GM23338 (cell line): ENCODE measurements around the gene PNLIP.

Source experiments
- CREB1 ChIP-seq: fragments of 250-450 bp; sonication (Bioruptor Pico); IDR thresholded peaks from 2 replicates; pipeline ENCODE4 v1.5.0; 2020; ENCODE audit warnings: low read depth, mild to moderate bottlenecking, moderate library complexity
- EZH2 ChIP-seq: fragments of 200-600 bp; sonication (generic); IDR thresholded peaks from one replicate; pipeline ENCODE4 v1.8.0; 2017; ENCODE audit warnings: antibody characterized with exemption, mild to moderate bottlenecking, low read depth; ENCODE audit not compliant: unreplicated experiment
- POLR2AphosphoS5 ChIP-seq: IDR thresholded peaks from 2 replicates; pipeline ENCODE4 v1.6.1; 2016; ENCODE audit warnings: antibody characterized with exemption, low read depth
- TF ChIP-seq, protein P1 (sequence below), 2 experiments: fragments of 200-600 bp in 1 of 2; sonication (generic) in 1 of 2; conservative IDR thresholded peaks; 2 replicates each; pipeline versions ENCODE4 v1.5.1 to v1.6.1; 2016 to 2017; ENCODE audit warnings: antibody characterized with exemption in 2 of 2, low read depth in 2 of 2, mild to moderate bottlenecking in 2 of 2, moderate library complexity in 1 of 2

DNA sequence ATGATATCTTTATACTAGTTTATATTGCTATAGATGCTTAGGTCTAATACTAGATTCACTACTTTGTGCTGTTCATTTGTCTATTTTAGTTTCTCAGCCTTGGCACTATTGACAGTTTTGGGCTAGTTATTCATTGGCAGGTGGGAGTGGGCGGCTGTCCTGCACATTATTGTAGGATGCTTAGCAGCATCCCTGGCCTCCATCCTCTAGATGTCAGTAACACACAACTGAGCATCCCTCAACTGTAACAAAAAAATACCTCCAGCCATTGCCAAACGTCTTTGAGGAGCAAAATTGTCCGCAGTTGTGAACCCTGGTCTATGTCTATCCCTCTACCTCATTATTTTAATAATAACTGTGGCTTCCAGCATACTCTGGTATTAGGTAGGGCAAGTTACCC, 34.4 kb upstream of the PNLIP start:
- TF ChIP-seq, protein P1, sequence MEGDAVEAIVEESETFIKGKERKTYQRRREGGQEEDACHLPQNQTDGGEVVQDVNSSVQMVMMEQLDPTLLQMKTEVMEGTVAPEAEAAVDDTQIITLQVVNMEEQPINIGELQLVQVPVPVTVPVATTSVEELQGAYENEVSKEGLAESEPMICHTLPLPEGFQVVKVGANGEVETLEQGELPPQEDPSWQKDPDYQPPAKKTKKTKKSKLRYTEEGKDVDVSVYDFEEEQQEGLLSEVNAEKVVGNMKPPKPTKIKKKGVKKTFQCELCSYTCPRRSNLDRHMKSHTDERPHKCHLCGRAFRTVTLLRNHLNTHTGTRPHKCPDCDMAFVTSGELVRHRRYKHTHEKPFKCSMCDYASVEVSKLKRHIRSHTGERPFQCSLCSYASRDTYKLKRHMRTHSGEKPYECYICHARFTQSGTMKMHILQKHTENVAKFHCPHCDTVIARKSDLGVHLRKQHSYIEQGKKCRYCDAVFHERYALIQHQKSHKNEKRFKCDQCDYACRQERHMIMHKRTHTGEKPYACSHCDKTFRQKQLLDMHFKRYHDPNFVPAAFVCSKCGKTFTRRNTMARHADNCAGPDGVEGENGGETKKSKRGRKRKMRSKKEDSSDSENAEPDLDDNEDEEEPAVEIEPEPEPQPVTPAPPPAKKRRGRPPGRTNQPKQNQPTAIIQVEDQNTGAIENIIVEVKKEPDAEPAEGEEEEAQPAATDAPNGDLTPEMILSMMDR (conservative IDR thresholded peaks at IDR 0.05; ENCODE audit: low read depth in 2 of 2) = peak; percentile 44 to 60
- TF ChIP-seq CREB1 (CRISPR knock-in tag) = no peak
- TF ChIP-seq EZH2 = no peak
- no peak for TF ChIP-seq POLR2AphosphoS5
